Measurements from ENCODE around the gene ZNF683.
A peak's percentile ranks its signal among the peaks of the same experiment; 100 is the strongest.

DNA sequence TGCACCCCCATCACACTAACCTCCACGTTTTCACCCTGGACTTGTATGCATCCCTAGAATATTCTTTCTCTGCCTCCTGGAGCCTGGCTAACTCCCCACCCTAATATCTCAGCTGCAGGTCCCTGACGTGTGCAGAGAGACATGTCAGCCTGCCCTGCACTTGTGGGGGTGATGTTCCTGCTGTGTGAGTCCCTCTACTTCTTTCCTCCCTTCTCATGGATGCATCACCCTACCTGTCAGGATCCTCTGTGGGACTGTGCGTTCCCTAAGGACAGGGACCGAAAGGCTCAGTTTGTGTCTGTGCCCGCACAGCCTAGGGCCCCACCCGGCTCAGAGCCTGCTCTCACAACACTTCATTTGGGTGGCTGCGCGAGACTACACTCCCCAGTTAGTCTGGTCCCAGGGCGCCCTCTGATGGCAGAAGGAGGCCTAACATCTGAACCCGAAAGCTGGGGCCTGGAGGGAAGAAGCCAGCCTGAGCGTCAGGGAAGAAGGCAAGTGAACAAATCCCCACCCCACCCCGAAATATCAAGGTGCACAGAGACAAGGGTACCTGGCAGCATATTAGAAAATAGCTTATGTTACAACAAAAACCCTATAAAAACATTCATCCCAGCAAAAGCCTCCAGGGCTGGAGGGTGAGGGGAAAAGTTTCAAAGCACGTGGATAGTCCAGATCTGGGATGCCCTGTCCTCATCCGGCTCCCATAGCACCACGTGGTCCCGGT, 51.1 kb downstream of the ZNF683 start:
- TF ChIP-seq, protein P1, sequence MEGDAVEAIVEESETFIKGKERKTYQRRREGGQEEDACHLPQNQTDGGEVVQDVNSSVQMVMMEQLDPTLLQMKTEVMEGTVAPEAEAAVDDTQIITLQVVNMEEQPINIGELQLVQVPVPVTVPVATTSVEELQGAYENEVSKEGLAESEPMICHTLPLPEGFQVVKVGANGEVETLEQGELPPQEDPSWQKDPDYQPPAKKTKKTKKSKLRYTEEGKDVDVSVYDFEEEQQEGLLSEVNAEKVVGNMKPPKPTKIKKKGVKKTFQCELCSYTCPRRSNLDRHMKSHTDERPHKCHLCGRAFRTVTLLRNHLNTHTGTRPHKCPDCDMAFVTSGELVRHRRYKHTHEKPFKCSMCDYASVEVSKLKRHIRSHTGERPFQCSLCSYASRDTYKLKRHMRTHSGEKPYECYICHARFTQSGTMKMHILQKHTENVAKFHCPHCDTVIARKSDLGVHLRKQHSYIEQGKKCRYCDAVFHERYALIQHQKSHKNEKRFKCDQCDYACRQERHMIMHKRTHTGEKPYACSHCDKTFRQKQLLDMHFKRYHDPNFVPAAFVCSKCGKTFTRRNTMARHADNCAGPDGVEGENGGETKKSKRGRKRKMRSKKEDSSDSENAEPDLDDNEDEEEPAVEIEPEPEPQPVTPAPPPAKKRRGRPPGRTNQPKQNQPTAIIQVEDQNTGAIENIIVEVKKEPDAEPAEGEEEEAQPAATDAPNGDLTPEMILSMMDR (IDR thresholded peaks at IDR 0.05) = peak; percentile 72 to 96 (median 91)
- TF ChIP-seq POLR2A (IDR thresholded peaks at IDR 0.05) = no peak

Data from body of pancreas (tissue), 4 donors.